Esophagus muscularis mucosa (tissue), 4 donors: Measurements from ENCODE around the gene PLD1. TPM values are rescaled to one million over a fixed set of nuclear protein-coding genes. Genes with fewer than 3 reads are reported as not detected.

Experiments used
- DNase-seq: peaks from one replicate; pipeline ENCODE4 v3.0.0-alpha.2; 2017; ENCODE audit errors: extremely low spot score
- H3K27ac ChIP-seq, 4 donors: fragments of 200-600 bp; sonication (generic); replicated peaks in 1 of 4; 1 replicate in 3 of 4; 2 replicates in 1 of 4; pipeline ENCODE4 v1.5.1; 2016 to 2019; ENCODE audit warnings: mild to moderate bottlenecking in 1 of 4
- H3K27me3 ChIP-seq, 4 donors: fragments of 200-600 bp; sonication (generic); one replicate each; pipeline versions ENCODE4 v1.5.1 to v1.6.0; 2016 to 2019
- H3K36me3 ChIP-seq, 4 donors: fragments of 200-600 bp; sonication (generic); one replicate each; pipeline ENCODE4 v1.5.1; 2016 to 2019
- H3K4me1 ChIP-seq, 4 donors: fragments of 200-600 bp; sonication (generic); one replicate each; pipeline ENCODE4 v1.5.1; 2016 to 2019
- H3K4me3 ChIP-seq, 4 donors: fragments of 200-600 bp; sonication (generic); 1 replicate in 2 of 4; 2 replicates in 2 of 4; pipeline ENCODE4 v1.5.1; 2016 to 2019; ENCODE audit warnings: mild to moderate bottlenecking in 4 of 4, moderate library complexity in 1 of 4
- H3K9me3 ChIP-seq, 4 donors: fragments of 200-600 bp; sonication (generic); 1 replicate in 3 of 4; 2 replicates in 1 of 4; pipeline ENCODE4 v1.5.1; 2016 to 2019
- CTCF ChIP-seq, 3 experiments: fragments of 200-600 bp in 2 of 3; fragments of 450-650 bp in 1 of 3; sonication (generic) in 2 of 3; IDR thresholded peaks; one replicate each; pipeline ENCODE4 v1.5.1; 2017 to 2019; ENCODE audit warnings: antibody characterized with exemption in 3 of 3, mild to moderate bottlenecking in 2 of 3, moderate library complexity in 1 of 3
- EP300 ChIP-seq: sonication (generic); formaldehyde crosslinking; IDR thresholded peaks from one replicate; pipeline ENCODE4 v1.6.1; 2017; ENCODE audit warnings: antibody characterized with exemption
- POLR2A ChIP-seq: fragments of 450-650 bp; IDR thresholded peaks from one replicate; pipeline ENCODE4 v1.6.1; 2017; ENCODE audit warnings: antibody characterized with exemption, moderate library complexity, mild to moderate bottlenecking, low read depth
- POLR2AphosphoS5 ChIP-seq, 2 donors: sonication (generic); formaldehyde crosslinking; IDR thresholded peaks; one replicate each; pipeline ENCODE4 v1.6.1; 2017; ENCODE audit warnings: antibody characterized with exemption in 2 of 2
- WGBS: methylation state at CpG from one replicate; pipeline ENCODE4 v1.1.5; 2018; 5-methylcytosine and 5-hydroxymethylcytosine counted together
- intact Hi-C: fragments of 100-400 bp; cut with DNase I; formaldehyde crosslinking; loops from one replicate; pipeline ENCODE4 v1.15.1; 2023
- total RNA-seq, 4 donors: library from RNA; depleted of rRNA; stranded (reverse); fragments of >200 nt; gene quantifications; one replicate each; pipeline versions ENCODE4 v1.1.0 to v1.2.1, GENCODE V29; 2016

Gene PLD1
- total RNA-seq, 4 donors from 2014 or later: 12.4 to 21.1 (median 18.5) TPM

- no peaks in the 10 kb centered on the region for H3K9me3 ChIP-seq
- DNase-seq: no peak
- no peak overlapping the region for H3K4me3 ChIP-seq
- H3K4me1 ChIP-seq: peaks cover 27 to 37% (median 32%) of the 10 kb centered on the region in 4 donors
- intact Hi-C loops: no loop called here
- WGBS: 99% methylated on average over 10 of the region's 40 CpGs
- H3K27me3 ChIP-seq: no peaks in the 10 kb centered on the region
- H3K36me3 ChIP-seq: no peaks in the 10 kb centered on the region
- no peak for TF ChIP-seq POLR2AphosphoS5 (IDR thresholded peaks at IDR 0.05)
- no peak for TF ChIP-seq EP300
- TF ChIP-seq POLR2A: no peak
- TF ChIP-seq CTCF (IDR thresholded peaks at IDR 0.05): no peak
- no peak overlapping the region for H3K27ac ChIP-seq
Measured at GRCh38 chr3:171745577-171746319, 64.5 kb downstream of the PLD1 start.

GRCh38 chr3:171744158-171744741, 66.0 kb downstream of the PLD1 start:
- TF ChIP-seq EP300 (no peak), POLR2AphosphoS5 (IDR thresholded peaks at IDR 0.05) (no peak), POLR2A (no peak), CTCF (IDR thresholded peaks at IDR 0.05) (no peak)
- H3K27ac ChIP-seq: no peak overlapping the region
- no peaks in the 10 kb centered on the region for H3K27me3 ChIP-seq
- no peaks in the 10 kb centered on the region for H3K9me3 ChIP-seq
- DNase-seq: no peak
- no peaks in the 10 kb centered on the region for H3K36me3 ChIP-seq
- H3K4me1 ChIP-seq: peaks cover 21 to 40% (median 31%) of the 10 kb centered on the region in 4 donors
- H3K4me3 ChIP-seq: no peak overlapping the region
- intact Hi-C loops: no loop called here
- 97% methylated on average over 5 of the region's 5 CpGs for WGBS

DNA sequence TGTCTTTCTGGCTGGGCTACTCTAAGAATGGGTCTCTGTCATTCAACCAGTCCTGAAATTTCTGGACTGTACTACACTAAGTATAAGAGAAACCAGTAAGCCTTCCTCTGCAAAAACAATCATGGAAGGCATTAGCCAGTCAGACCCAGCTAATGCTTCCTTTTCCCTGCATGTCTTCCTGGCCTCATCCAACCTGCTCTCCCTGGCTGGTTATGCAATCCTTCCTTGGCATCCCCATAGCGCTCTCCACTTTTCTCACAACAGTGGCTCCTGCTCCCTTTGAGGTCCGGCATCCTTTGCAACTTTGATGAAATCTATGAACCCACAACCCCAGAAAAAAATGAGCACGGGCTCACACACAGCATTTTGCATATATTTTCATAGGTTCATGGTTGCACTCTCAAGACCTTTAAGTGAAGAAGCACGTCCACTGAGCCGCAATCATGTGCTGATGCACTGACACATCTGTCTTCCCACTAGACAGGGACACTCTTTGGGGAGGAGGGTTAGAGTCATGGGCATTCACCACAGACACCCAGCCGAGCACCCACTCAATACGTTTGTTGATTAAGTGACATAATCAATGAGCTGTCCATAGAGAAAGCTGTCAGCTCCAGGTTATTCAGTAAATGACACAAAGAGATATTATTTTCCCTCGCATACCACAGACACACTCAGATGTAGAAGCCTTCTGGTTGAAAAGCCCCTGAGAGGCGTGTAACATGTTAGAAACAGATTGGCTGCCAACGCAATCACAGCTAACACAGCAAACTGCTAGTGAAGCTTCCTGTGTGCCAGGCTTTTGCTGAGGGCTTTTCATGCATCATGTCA, 66.7 kb downstream of the PLD1 start:
- Histone ChIP-seq H3K27me3 (no peaks in the 10 kb centered on the region), H3K36me3 (no peaks in the 10 kb centered on the region), H3K27ac (no peak overlapping the region), H3K9me3 (no peaks in the 10 kb centered on the region), H3K4me1 (peaks cover 14 to 47% (median 27%) of the 10 kb centered on the region in 4 donors), H3K4me3 (no peak overlapping the region)
- no peak for DNase-seq
- TF ChIP-seq EP300: no peak
- TF ChIP-seq POLR2A: no peak
- TF ChIP-seq POLR2AphosphoS5 (IDR thresholded peaks at IDR 0.05): no peak
- TF ChIP-seq CTCF (IDR thresholded peaks at IDR 0.05): no peak
- 85% methylated on average over 10 of the region's 10 CpGs for WGBS
- intact Hi-C loops: no loop called here

DNA sequence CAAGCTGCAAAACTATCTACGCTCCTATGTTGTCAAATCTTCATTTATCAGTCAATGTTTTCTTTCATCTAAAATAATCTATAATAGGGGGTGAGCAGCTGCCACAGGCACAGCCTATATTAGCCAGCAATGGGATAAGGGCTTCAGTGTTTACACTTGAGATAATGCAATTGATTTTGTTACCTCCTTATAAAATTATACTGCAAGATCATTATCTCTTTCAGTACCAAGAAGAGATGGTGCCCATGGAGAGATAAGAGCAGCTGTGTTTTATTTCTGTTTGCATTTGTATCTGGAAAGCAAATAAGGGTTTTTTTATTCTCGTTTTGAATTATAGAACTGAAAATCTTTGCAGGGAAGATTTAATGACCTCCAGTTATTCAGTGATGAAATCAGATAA, 68.9 kb downstream of the PLD1 start:
- Histone ChIP-seq H3K9me3 (no peaks in the 10 kb centered on the region), H3K27ac (no peak overlapping the region), H3K36me3 (no peaks in the 10 kb centered on the region), H3K4me1 (peaks cover 0 to 43% (median 10%) of the 10 kb centered on the region in 4 donors), H3K27me3 (no peaks in the 10 kb centered on the region), H3K4me3 (no peak overlapping the region)
- TF ChIP-seq POLR2AphosphoS5 (IDR thresholded peaks at IDR 0.05) (no peak), EP300 (no peak), CTCF (IDR thresholded peaks at IDR 0.05) (no peak), POLR2A (no peak)
- WGBS: 84% methylated on average over 2 of the region's 2 CpGs
- intact Hi-C loops: no loop called here
- no peak for DNase-seq
